Glutamatergic neuron (in vitro differentiated cells): ENCODE results near the gene DPAGT1. TPM values are rescaled to one million over a fixed set of nuclear protein-coding genes. Genes with fewer than 3 reads are reported as not detected.
"Not testable (repeated sequence)": the region's sequence is repeated elsewhere in the genome, so short reads cannot be mapped to it uniquely, and the experiment has no call there.

ENCODE experiments used
- DNase-seq: peaks from one replicate; pipeline ENCODE4 v3.0.0; 2022
- H3K27ac Mint-ChIP-seq: one replicate; pipeline ENCODE4 v1.8.0; 2020; ENCODE audit warnings: mild to moderate bottlenecking, mixed read lengths, inconsistent platforms; ENCODE audit not compliant: unreplicated experiment
- H3K27me3 Mint-ChIP-seq: one replicate; pipeline ENCODE4 v1.8.0; 2020; ENCODE audit warnings: mild to moderate bottlenecking, moderate library complexity, mixed read lengths, inconsistent platforms; ENCODE audit not compliant: unreplicated experiment
- H3K36me3 Mint-ChIP-seq: one replicate; pipeline ENCODE4 v1.8.0; 2020; ENCODE audit warnings: mild to moderate bottlenecking, mixed read lengths, inconsistent platforms; ENCODE audit not compliant: unreplicated experiment
- H3K4me1 Mint-ChIP-seq: one replicate; pipeline ENCODE4 v1.8.0; 2020; ENCODE audit warnings: mild to moderate bottlenecking, low read depth, mixed read lengths, inconsistent platforms; ENCODE audit not compliant: unreplicated experiment
- H3K4me3 Mint-ChIP-seq: one replicate; pipeline ENCODE4 v1.8.0; 2020; ENCODE audit warnings: mild to moderate bottlenecking, mixed read lengths, inconsistent platforms; ENCODE audit not compliant: unreplicated experiment
- H3K9me3 Mint-ChIP-seq: one replicate; pipeline ENCODE4 v1.8.0; 2020; ENCODE audit warnings: mild to moderate bottlenecking, moderate library complexity, mixed read lengths, inconsistent platforms; ENCODE audit not compliant: unreplicated experiment
- CTCF ChIP-seq: fragments of 200-600 bp; sonication (generic); IDR thresholded peaks from one replicate; pipeline ENCODE4 v1.5.0; 2021; ENCODE audit not compliant: partially characterized antibody, unreplicated experiment
- total RNA-seq: library from RNA; stranded (reverse); fragmentation: NEBNext Ultra II Directional; extraction: Animal tissue kit (Norgen Biotek cat#: 25700); gene quantifications from one replicate; pipeline ENCODE4 v1.2.1, GENCODE V29; 2021; ENCODE audit not compliant: unreplicated experiment

Gene DPAGT1
- total RNA-seq, 1 donor from 2014 or later, result 36.1 TPM

GRCh38 chr11:119107538-119108145 lies 6.0 kb upstream of the DPAGT1 start:
- Mint-ChIP-seq H3K9me3 (peaks cover 2% of the 10 kb centered on the region), H3K27me3 (peaks cover 7% of the 10 kb centered on the region), H3K27ac (no peak overlapping the region), H3K4me1 (peaks cover 28% of the 10 kb centered on the region), H3K4me3 (peak overlapping the region; percentile 92), H3K36me3 (peaks cover 12% of the 10 kb centered on the region)
- TF ChIP-seq CTCF, result no peak
- DNase-seq, result peak; percentile 44

- TF ChIP-seq CTCF, result no peak
- H3K4me1 Mint-ChIP-seq, result peaks cover 29% of the 10 kb centered on the region
- peak within 1 kb of the TSS; percentile 92 for H3K4me3 Mint-ChIP-seq
- DNase-seq, result peak; percentile 86
- H3K36me3 Mint-ChIP-seq, result peaks cover 10% of the 10 kb centered on the region
- peaks cover 8% of the 10 kb centered on the region for H3K9me3 Mint-ChIP-seq
- H3K27me3 Mint-ChIP-seq, result peaks cover 12% of the 10 kb centered on the region
- H3K27ac Mint-ChIP-seq, result peak within 1 kb of the TSS; percentile 76
Observed at GRCh38 chr11:119106564-119107537, 5.2 kb upstream of the DPAGT1 start, which contains the start of gene C2CD2L. Gene C2CD2L, plus strand, starts transcription at chr11:119107344. Its CDS starts 398 bp downstream, at chr11:119107742.

- peaks cover 14% of the 10 kb centered on the region for H3K9me3 Mint-ChIP-seq
- peak; percentile 41 for DNase-seq
- H3K27me3 Mint-ChIP-seq, result peaks cover 12% of the 10 kb centered on the region
- peak overlapping the region; percentile 91 for H3K4me3 Mint-ChIP-seq
- H3K27ac Mint-ChIP-seq, result peak overlapping the region; percentile 95
- H3K36me3 Mint-ChIP-seq, result no peaks in the 10 kb centered on the region
- peaks cover 35% of the 10 kb centered on the region for H3K4me1 Mint-ChIP-seq
- TF ChIP-seq CTCF, result no peak
Observed at GRCh38 chr11:119103793-119104192, 2.1 kb upstream of the DPAGT1 start.

GRCh38 chr11:119103161-119103664 lies 1.6 kb upstream of the DPAGT1 start:
- peaks cover 14% of the 10 kb centered on the region for H3K9me3 Mint-ChIP-seq
- not testable (repeated sequence) for DNase-seq, H3K27me3 Mint-ChIP-seq, H3K36me3 Mint-ChIP-seq
- H3K4me1 Mint-ChIP-seq, result peaks cover 30% of the 10 kb centered on the region
- peak overlapping the region; percentile 95 for H3K27ac Mint-ChIP-seq
- H3K4me3 Mint-ChIP-seq, result peak overlapping the region; percentile 91

- DNase-seq, result no peak
- no peak for TF ChIP-seq CTCF
- H3K4me1 Mint-ChIP-seq, result peaks cover 24% of the 10 kb centered on the region
- H3K27ac Mint-ChIP-seq, result peak overlapping the region; percentile 99
- H3K36me3 Mint-ChIP-seq, result no peaks in the 10 kb centered on the region
- H3K4me3 Mint-ChIP-seq, result peak overlapping the region; percentile 91
- peaks cover 14% of the 10 kb centered on the region for H3K9me3 Mint-ChIP-seq
- peaks cover 10% of the 10 kb centered on the region for H3K27me3 Mint-ChIP-seq
Observed at GRCh38 chr11:119100994-119101758, 477 bp downstream of the DPAGT1 start.
